BLaER1 treated with 17β-estradiol and CSF1 and Interleukin-3, amounts not matched to agents 10 nM and 100 nM (cell line): ENCODE measurements around the gene NEDD4L.

Experiments used
- H3K27ac ChIP-seq, 11 experiments: shearing (Covaris generic); formaldehyde crosslinking; 2 replicates each; pipeline ENCODE4 v1.8.1; 2022
- H3K27me3 ChIP-seq, 11 experiments: shearing (Covaris generic); formaldehyde crosslinking; 2 replicates each; pipeline ENCODE4 v1.8.1; 2022
- H3K36me3 ChIP-seq, 11 experiments: shearing (Covaris generic); formaldehyde crosslinking; 2 replicates each; pipeline ENCODE4 v1.8.1; 2022
- H3K4me1 ChIP-seq, 10 experiments: shearing (Covaris generic); formaldehyde crosslinking; 2 replicates each; pipeline ENCODE4 v1.8.1; 2022
- H3K4me2 ChIP-seq, 11 experiments: shearing (Covaris generic); formaldehyde crosslinking; 2 replicates each; pipeline ENCODE4 v1.8.1; 2022
- H3K4me3 ChIP-seq, 10 experiments: shearing (Covaris generic); formaldehyde crosslinking; 2 replicates each; pipeline ENCODE4 v1.8.1; 2022
- H3K9ac ChIP-seq, 11 experiments: shearing (Covaris generic); formaldehyde crosslinking; 2 replicates each; pipeline ENCODE4 v1.8.1; 2022
- H3K9me3 ChIP-seq, 11 experiments: shearing (Covaris generic); formaldehyde crosslinking; replicated peaks in 1 of 11; 2 replicates each; pipeline ENCODE4 v1.8.1; 2022
- H4K20me1 ChIP-seq, 11 experiments: shearing (Covaris generic); formaldehyde crosslinking; 2 replicates each; pipeline ENCODE4 v1.8.1; 2022
- Cebpa-rat ChIP-seq, 11 experiments: shearing (Covaris generic); IDR thresholded peaks; 2 replicates each; pipeline ENCODE4 v1.8.1; 2022

The NEDD4L gene

DNA sequence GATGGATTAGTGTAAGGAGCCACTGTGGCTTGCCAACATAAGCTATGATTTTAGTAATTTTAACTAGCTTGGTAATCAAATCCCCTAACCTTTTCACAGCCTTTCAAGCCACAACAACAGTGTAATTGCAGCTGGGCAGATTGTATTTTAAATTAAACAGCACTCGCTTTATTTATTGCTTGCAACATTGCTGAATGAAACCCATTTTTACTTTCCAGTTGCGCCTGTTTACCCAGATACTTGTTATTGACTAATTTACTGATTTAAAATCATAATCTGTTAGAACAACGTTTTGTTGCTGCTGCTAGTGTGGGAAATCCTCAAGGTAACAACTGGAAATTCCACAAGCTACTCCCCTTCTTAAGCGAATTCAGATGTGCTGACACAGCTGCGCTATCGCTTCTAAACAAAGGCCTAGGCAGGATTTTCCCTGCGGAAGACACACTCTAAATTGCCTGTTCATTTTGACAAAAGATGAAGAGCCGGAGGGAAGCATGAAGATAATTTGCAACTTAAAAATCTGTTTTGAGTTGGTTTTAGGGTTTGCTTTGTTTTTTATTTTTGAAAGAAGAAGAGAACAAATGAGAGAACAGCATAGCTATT, 300.9 kb downstream of the NEDD4L start:
- Histone ChIP-seq H3K4me2 (no peak overlapping the region), H4K20me1 (no peaks in the 10 kb centered on the region), H3K9me3 (no peaks in the 10 kb centered on the region), H3K27me3 (no peaks in the 10 kb centered on the region), H3K36me3 (peaks cover 4 to 60% (median 36%) of the 10 kb centered on the region in 11 experiments; a peak in 16 of 22 replicates), H3K27ac (no peak overlapping the region), H3K9ac (no peak overlapping the region), H3K4me3 (no peak overlapping the region), H3K4me1 (peaks cover 11 to 19% (median 16%) of the 10 kb centered on the region in 10 experiments)
- no peak for TF ChIP-seq Cebpa-rat (IDR thresholded peaks at IDR 0.05)

DNA sequence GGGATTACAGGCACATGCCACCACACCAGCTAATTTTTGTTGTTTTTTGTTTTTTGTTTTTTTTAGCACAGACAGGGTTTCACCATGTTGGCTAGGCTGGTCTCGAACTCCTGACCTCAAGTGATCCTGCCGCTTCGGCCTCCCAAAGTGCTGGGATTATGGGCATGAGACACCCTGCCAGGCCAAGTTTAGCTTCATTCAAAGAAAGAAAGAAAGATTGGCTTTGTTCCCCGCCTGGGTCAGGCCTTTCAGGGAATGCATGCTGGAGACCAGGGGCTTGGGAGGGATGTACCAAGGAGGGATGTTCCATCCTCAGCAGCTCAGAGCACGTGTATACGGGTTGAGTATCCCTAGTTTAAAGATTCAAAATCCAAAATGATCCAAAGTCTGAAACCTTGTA, 301.8 kb downstream of the NEDD4L start:
- H4K20me1 ChIP-seq, result no peaks in the 10 kb centered on the region
- H3K9me3 ChIP-seq, result no peaks in the 10 kb centered on the region
- no peak overlapping the region for H3K9ac ChIP-seq
- no peak overlapping the region for H3K4me3 ChIP-seq
- no peak overlapping the region for H3K4me2 ChIP-seq
- peaks cover 11 to 19% (median 14%) of the 10 kb centered on the region in 10 experiments for H3K4me1 ChIP-seq
- no peaks in the 10 kb centered on the region for H3K27me3 ChIP-seq
- H3K27ac ChIP-seq, result no peak overlapping the region
- peaks cover 11 to 60% (median 42%) of the 10 kb centered on the region in 11 experiments; a peak in 19 of 22 replicates for H3K36me3 ChIP-seq
- no peak for TF ChIP-seq Cebpa-rat (IDR thresholded peaks at IDR 0.05)

DNA sequence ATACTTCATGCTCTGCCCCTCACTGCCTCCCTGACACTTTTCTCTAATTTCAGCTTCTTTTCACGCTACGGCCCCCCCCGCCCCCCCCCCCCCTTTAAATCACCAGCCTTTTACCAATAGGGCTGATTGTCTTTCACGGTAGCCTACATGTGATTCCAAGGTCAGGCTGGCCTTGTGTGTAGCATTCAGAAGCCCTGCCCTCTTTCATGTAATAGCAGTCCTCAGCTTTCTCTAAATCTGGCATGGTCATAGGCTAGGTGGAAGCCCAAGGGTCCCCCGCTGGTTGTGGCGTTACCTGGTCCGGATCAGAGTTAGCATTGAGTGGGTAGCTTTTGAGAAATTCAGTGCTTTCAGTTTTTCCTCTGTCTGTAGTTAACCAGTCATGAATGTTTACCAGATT, 303.1 kb downstream of the NEDD4L start:
- H3K36me3 ChIP-seq, result peaks cover 15 to 61% (median 44%) of the 10 kb centered on the region in 11 experiments; a peak in 19 of 22 replicates

DNA sequence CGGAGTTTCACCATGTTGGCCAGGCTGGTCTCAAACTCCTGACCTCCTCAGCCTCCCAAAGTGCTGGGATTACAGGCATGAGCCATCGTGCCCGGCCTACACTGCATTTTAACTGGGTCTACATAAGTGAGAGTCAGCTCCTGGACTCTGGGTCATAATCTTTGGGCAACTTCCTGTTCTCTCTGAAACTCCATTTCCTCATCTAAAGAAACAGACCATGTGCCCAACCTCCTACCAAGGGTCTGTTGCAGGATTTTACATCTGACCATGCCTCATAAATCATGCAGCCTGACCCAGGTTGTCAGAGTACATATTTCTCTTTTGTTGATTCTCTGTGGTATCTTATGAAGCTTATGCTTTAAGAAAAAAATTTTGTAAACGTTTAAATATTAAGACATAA, 304.5 kb downstream of the NEDD4L start:
- peaks cover 11 to 19% (median 14%) of the 10 kb centered on the region in 10 experiments for H3K4me1 ChIP-seq
- no peaks in the 10 kb centered on the region for H4K20me1 ChIP-seq
- H3K27me3 ChIP-seq, result no peaks in the 10 kb centered on the region
- peak overlapping the region in 7 of 11 experiments; percentile 10 to 44 (median 40); a peak in 11 of 22 replicates for H3K27ac ChIP-seq
- H3K9me3 ChIP-seq, result no peaks in the 10 kb centered on the region
- TF ChIP-seq Cebpa-rat (IDR thresholded peaks at IDR 0.05), result no peak
- peak overlapping the region; percentile 5 to 59 (median 41); a peak in 19 of 22 replicates for H3K4me2 ChIP-seq
- no peak overlapping the region for H3K4me3 ChIP-seq
- H3K9ac ChIP-seq, result no peak overlapping the region
- H3K36me3 ChIP-seq, result peaks cover 22 to 62% (median 48%) of the 10 kb centered on the region in 11 experiments; a peak in 20 of 22 replicates

More for the DNA sequence above, 303.1 kb downstream of the NEDD4L start:
- Histone ChIP-seq H3K9ac (no peak overlapping the region), H3K9me3 (no peaks in the 10 kb centered on the region), H3K4me2 (no peak overlapping the region), H3K4me3 (no peak overlapping the region), H3K27me3 (no peaks in the 10 kb centered on the region), H3K27ac (no peak overlapping the region), H3K4me1 (peaks cover 11 to 19% (median 14%) of the 10 kb centered on the region in 10 experiments), H4K20me1 (no peaks in the 10 kb centered on the region)
- TF ChIP-seq Cebpa-rat (IDR thresholded peaks at IDR 0.05), result no peak

DNA sequence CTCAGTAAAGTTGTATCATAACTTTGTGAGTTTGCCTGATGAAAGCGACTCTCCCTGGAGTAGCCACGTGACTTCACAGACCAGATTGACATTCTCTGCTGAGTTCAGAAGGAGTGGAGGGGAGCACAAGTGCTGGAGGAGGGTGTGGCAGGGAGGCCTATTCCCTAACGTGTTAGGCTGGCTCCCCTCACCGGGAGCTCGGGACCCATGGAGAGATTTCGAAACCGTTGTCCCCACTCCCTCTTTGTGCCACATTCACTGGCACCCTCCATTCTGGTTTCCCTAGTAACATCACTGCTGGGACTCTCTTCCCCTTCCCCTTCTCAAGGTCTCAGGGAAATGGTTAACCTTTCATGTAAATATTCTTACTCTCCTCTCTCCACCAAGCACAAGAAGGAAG, 304.9 kb downstream of the NEDD4L start:
- no peak for TF ChIP-seq Cebpa-rat (IDR thresholded peaks at IDR 0.05)
- H3K9ac ChIP-seq, result no peak overlapping the region
- H3K4me3 ChIP-seq, result no peak overlapping the region
- H3K9me3 ChIP-seq, result no peaks in the 10 kb centered on the region
- no peaks in the 10 kb centered on the region for H3K27me3 ChIP-seq
- H3K4me1 ChIP-seq, result peaks cover 11 to 19% (median 15%) of the 10 kb centered on the region in 10 experiments
- H3K27ac ChIP-seq, result peak overlapping the region in 7 of 11 experiments; percentile 10 to 44 (median 39); a peak in 8 of 22 replicates
- H3K36me3 ChIP-seq, result peaks cover 23 to 62% (median 47%) of the 10 kb centered on the region in 11 experiments; a peak in 20 of 22 replicates
- no peaks in the 10 kb centered on the region for H4K20me1 ChIP-seq
- peak overlapping the region; percentile 22 to 59 (median 41); a peak in 21 of 22 replicates for H3K4me2 ChIP-seq

DNA sequence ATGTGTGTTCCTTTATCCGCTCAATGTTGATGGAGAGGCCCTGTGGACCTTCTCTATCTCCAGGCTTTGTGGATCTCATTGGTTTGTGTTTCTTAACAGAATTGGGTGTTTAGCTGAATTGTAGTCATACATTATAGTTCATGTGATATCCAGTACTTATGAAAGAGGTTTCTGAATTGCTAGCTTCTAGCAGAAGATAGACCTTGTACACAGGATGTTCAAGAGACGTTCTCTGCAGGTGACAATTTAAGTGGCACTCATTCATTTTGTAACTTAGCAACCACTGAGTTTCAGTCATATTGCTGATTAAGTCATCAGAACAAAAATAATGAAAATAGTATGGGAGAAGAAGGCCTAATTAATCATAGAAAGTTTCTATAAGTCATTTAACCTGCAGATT, 305.6 kb downstream of the NEDD4L start:
- H3K27me3 ChIP-seq, result no peaks in the 10 kb centered on the region
- H3K36me3 ChIP-seq, result peaks cover 21 to 65% (median 44%) of the 10 kb centered on the region in 11 experiments; a peak in 20 of 22 replicates
- no peak overlapping the region for H3K4me3 ChIP-seq
- H3K9me3 ChIP-seq, result no peaks in the 10 kb centered on the region
- no peak for TF ChIP-seq Cebpa-rat (IDR thresholded peaks at IDR 0.05)
- H3K9ac ChIP-seq, result no peak overlapping the region
- H3K27ac ChIP-seq, result 0 out of 22 replicates have a peak overlapping the region, but pooled peaks of 1 of the 11 experiments have one; percentile 21
- peak overlapping the region in 5 of 11 experiments; percentile 22 to 59 (median 53); a peak in 4 of 22 replicates for H3K4me2 ChIP-seq
- peaks cover 11 to 19% (median 15%) of the 10 kb centered on the region in 10 experiments for H3K4me1 ChIP-seq
- H4K20me1 ChIP-seq, result no peaks in the 10 kb centered on the region

DNA sequence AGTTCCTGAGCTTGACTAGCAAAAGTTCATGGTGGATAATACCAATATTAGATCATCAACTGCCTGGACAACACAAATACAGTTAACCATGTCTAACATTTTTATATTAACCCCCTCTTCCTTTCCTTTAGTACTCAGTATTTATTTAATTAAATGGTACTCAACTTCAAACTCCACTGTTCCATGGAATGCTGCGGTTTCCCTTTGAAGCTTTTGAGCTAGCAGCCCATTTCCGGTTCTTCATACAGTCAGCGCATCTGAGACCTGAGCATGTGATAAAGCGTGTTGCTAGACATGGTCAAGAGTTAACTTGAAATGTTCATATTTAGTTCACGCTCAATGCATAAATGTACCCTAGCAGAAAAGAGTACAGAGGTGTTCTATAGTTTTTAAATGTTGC, 306.5 kb downstream of the NEDD4L start:
- no peak overlapping the region for H3K4me3 ChIP-seq
- H3K4me2 ChIP-seq, result no peak overlapping the region
- H3K9ac ChIP-seq, result no peak overlapping the region
- peaks cover 19 to 67% (median 43%) of the 10 kb centered on the region in 11 experiments; a peak in 20 of 22 replicates for H3K36me3 ChIP-seq
- H3K27me3 ChIP-seq, result no peaks in the 10 kb centered on the region
- peaks cover 11 to 19% (median 15%) of the 10 kb centered on the region in 10 experiments for H3K4me1 ChIP-seq
- no peak for TF ChIP-seq Cebpa-rat (IDR thresholded peaks at IDR 0.05)
- H3K9me3 ChIP-seq, result no peaks in the 10 kb centered on the region
- H4K20me1 ChIP-seq, result no peaks in the 10 kb centered on the region
- no peak overlapping the region for H3K27ac ChIP-seq

DNA sequence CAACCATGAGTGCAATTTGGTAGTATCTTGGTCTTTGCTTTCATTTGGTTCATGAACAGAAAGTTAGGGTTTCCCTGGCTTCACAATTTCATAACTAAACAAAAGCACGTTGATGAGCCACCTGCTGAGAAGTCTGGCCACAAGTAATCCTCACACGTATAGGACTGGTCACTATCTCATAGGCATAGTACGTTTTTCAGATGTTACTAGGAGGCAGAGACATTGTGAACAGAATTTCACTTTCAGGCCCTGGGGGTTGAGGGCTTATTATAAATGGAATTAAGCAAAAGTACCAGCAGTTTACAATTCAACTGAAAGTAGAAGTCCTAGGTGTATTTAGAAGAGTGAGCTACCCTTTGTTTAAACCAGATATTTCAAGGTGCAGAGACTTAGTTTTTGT, 307.8 kb downstream of the NEDD4L start:
- TF ChIP-seq Cebpa-rat (IDR thresholded peaks at IDR 0.05), result no peak
- H3K4me2 ChIP-seq, result no peak overlapping the region
- no peak overlapping the region for H3K4me3 ChIP-seq
- H3K9ac ChIP-seq, result no peak overlapping the region
- no peaks in the 10 kb centered on the region for H3K9me3 ChIP-seq
- no peaks in the 10 kb centered on the region for H4K20me1 ChIP-seq
- peaks cover 19 to 65% (median 39%) of the 10 kb centered on the region in 11 experiments; a peak in 20 of 22 replicates for H3K36me3 ChIP-seq
- H3K27me3 ChIP-seq, result no peaks in the 10 kb centered on the region
- H3K27ac ChIP-seq, result no peak overlapping the region
- H3K4me1 ChIP-seq, result peaks cover 11 to 19% (median 15%) of the 10 kb centered on the region in 10 experiments

DNA sequence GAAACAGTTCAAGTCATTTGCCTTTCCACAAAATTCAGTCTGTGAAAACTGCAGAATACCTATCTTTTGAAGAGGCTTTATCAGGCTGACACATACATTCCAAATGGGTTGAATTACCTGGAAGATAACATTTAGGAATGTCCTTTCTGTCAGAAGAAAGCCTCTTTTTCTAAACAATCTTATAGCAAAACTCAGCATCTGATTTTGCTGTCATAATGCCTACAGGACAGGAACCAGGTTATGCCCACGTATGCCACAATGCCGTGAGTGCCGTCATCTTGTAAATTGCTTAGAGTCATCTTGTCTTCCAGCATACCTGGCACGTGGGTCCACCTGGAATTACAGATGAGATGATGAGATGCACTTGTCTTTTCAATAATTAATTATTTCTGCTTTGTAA, 309.6 kb downstream of the NEDD4L start:
- Histone ChIP-seq H3K27me3 (no peaks in the 10 kb centered on the region), H3K9ac (no peak overlapping the region), H3K9me3 (no peaks in the 10 kb centered on the region), H3K4me2 (no peak overlapping the region; a peak in 1 of 22 replicates), H3K36me3 (peaks cover 19 to 81% (median 44%) of the 10 kb centered on the region in 11 experiments; a peak in 20 of 22 replicates), H3K4me3 (no peak overlapping the region), H3K4me1 (peaks cover 8 to 11% (median 9%) of the 10 kb centered on the region in 10 experiments), H4K20me1 (no peaks in the 10 kb centered on the region), H3K27ac (no peak overlapping the region)
- TF ChIP-seq Cebpa-rat (IDR thresholded peaks at IDR 0.05), result no peak
